ENCODE measurements around the gene CUTA.
"Not testable (repeated sequence)": the region's sequence is repeated elsewhere in the genome, so short reads cannot be mapped to it uniquely, and the experiment has no call there.

GRCh38 chr6:33399881-33400280 is 18.0 kb downstream of the CUTA start:
- TF ChIP-seq POLR2A (IDR thresholded peaks at IDR 0.05; ENCODE audit: low read length); GATA1 (IDR thresholded peaks at IDR 0.05; ENCODE audit: low read depth, low read length): not testable (repeated sequence)

Data from erythroblast (primary cell).